ENCODE data around the gene LRRC36. TPM values are rescaled to one million over a fixed set of nuclear protein-coding genes. Genes with fewer than 3 reads are reported as not detected.

The LRRC36 gene
- polyA plus RNA-seq, 3 donors, result 0.65 to 3.2 (median 1.8) TPM

DNA sequence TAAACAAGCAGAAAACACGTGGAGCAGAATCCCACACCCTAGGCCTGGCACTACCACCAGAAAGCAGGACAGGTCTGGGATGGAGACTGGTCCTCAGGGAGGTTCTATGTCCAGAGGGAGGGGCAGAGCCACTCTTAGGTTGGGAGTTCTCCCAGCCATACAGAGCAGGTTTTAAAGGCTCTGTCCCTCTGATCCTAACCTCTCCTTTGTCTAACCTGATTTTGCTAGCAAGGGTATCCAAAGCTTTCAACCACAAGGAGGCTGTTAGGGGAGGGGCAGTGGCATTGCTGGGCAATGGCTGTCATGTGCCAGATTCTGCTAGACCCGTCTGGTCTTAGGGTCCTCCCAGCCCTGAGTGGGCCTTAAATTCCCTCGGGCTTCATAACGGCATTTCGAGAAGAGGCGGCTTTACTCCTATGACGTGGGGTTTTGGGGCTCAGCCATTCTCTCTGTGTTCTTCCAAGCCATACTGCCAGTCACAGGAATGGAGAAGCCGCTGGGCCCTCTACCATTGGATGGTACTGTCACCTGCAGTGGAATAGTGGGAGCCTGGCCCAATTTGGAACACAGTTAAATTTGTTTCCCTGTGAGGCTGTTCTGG lies 61.0 kb downstream of the LRRC36 start:
- peaks cover 38% of the 10 kb centered on the region for H3K4me1 Mint-ChIP-seq
- peaks cover 11 to 27% (median 21%) of the 10 kb centered on the region in 3 donors for H3K27me3 Mint-ChIP-seq (ENCODE audit: low read depth in 3 of 3)
- peaks cover 15 to 24% of the 10 kb centered on the region in 2 donors for H3K36me3 Mint-ChIP-seq
- no peak overlapping the region for H3K9ac ChIP-seq (ENCODE audit: insufficient read depth, low read length, poor library complexity, severe bottlenecking)
- no peaks in the 10 kb centered on the region for H3K9me3 ChIP-seq (replicated peaks in 1 of 2; ENCODE audit: control insufficient read depth in 1 of 2, insufficient read depth in 1 of 2, low read length in 2 of 2)
- peaks cover 0 to 4% (median 0%) of the 10 kb centered on the region in 7 donors for H3K9me3 Mint-ChIP-seq
- H3K27me3 ChIP-seq (ENCODE audit: control insufficient read depth in 2 of 2, insufficient read depth in 2 of 2, low read length in 2 of 2), result peaks cover 0 to 3% of the 10 kb centered on the region in 2 donors
- H3K4me1 ChIP-seq (ENCODE audit: control insufficient read depth in 1 of 2, insufficient read depth in 2 of 2, low read length in 2 of 2), result peaks cover 35 to 36% of the 10 kb centered on the region in 2 donors
- H3K27ac Mint-ChIP-seq, result no peak overlapping the region
- H3K79me2 ChIP-seq (ENCODE audit: insufficient read depth, low read length), result no peaks in the 10 kb centered on the region
- H3K36me3 ChIP-seq (replicated peaks in 1 of 2; ENCODE audit: control insufficient read depth in 1 of 2, insufficient read depth in 2 of 2, low read length in 2 of 2), result no peaks in the 10 kb centered on the region
- no peak overlapping the region for H3K4me2 ChIP-seq (replicated peaks; ENCODE audit: extremely low read depth, low read length, poor library complexity, severe bottlenecking)
- TF ChIP-seq, protein P1, sequence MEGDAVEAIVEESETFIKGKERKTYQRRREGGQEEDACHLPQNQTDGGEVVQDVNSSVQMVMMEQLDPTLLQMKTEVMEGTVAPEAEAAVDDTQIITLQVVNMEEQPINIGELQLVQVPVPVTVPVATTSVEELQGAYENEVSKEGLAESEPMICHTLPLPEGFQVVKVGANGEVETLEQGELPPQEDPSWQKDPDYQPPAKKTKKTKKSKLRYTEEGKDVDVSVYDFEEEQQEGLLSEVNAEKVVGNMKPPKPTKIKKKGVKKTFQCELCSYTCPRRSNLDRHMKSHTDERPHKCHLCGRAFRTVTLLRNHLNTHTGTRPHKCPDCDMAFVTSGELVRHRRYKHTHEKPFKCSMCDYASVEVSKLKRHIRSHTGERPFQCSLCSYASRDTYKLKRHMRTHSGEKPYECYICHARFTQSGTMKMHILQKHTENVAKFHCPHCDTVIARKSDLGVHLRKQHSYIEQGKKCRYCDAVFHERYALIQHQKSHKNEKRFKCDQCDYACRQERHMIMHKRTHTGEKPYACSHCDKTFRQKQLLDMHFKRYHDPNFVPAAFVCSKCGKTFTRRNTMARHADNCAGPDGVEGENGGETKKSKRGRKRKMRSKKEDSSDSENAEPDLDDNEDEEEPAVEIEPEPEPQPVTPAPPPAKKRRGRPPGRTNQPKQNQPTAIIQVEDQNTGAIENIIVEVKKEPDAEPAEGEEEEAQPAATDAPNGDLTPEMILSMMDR (IDR thresholded peaks at IDR 0.05), result no peak
- intact Hi-C loops (cut with micrococcal nuclease), result no loop called here
- DNase-seq, result no peak
- no peak overlapping the region for H3K27ac ChIP-seq (ENCODE audit: low read depth in 1 of 2, low read length in 2 of 2)
- H2AFZ ChIP-seq (ENCODE audit: insufficient read depth, low read depth, low read length, poor library complexity, severe bottlenecking), result no peak overlapping the region
- H4K20me1 ChIP-seq (ENCODE audit: insufficient read depth, low read length), result peaks cover 40% of the 10 kb centered on the region
- H3K4me3 Mint-ChIP-seq, result no peak overlapping the region
- WGBS (ENCODE audit: insufficient coverage), result 94% methylated on average over 2 of the region's 8 CpGs
- no peak overlapping the region for H3K4me3 ChIP-seq (replicated peaks in 1 of 3; ENCODE audit: low read depth in 2 of 3, low read length in 3 of 3)

DNA sequence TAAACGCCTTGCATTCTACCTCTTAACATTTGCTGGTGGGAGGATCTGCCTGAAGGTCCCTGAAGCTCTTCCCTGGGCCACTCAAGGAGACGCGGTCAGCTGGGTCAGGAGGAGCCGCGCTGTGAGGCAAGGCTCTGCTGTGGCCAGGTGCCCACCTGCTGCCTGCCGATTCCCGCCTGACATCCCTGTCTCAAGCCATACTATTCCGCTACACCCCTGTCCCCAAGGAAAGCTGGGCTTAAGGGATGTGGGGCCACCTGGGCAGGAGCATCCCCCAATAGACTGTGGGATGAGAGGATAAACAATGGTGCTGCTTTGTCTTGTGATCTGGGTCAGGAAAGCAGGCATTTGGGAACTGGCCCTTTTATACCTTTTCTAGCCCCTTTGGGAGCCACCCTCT lies 61.6 kb downstream of the LRRC36 start:
- intact Hi-C loops (cut with micrococcal nuclease), result no loop called here
- TF ChIP-seq, protein P1 (IDR thresholded peaks at IDR 0.05), result no peak
- Histone ChIP-seq H3K4me3 (replicated peaks in 1 of 3; ENCODE audit: low read depth in 2 of 3, low read length in 3 of 3) (no peak overlapping the region), H3K79me2 (ENCODE audit: insufficient read depth, low read length) (no peaks in the 10 kb centered on the region), H2AFZ (ENCODE audit: insufficient read depth, low read depth, low read length, poor library complexity, severe bottlenecking) (no peak overlapping the region), H3K4me2 (replicated peaks; ENCODE audit: extremely low read depth, low read length, poor library complexity, severe bottlenecking) (no peak overlapping the region), H3K4me1 (ENCODE audit: control insufficient read depth in 1 of 2, insufficient read depth in 2 of 2, low read length in 2 of 2) (peaks cover 41 to 42% of the 10 kb centered on the region in 2 donors), H3K27me3 (ENCODE audit: control insufficient read depth in 2 of 2, insufficient read depth in 2 of 2, low read length in 2 of 2) (peaks cover 0 to 9% of the 10 kb centered on the region in 2 donors), H4K20me1 (ENCODE audit: insufficient read depth, low read length) (peaks cover 46% of the 10 kb centered on the region), H3K9ac (ENCODE audit: insufficient read depth, low read length, poor library complexity, severe bottlenecking) (no peak overlapping the region), H3K27ac (ENCODE audit: low read depth in 1 of 2, low read length in 2 of 2) (no peak overlapping the region), H3K36me3 (replicated peaks in 1 of 2; ENCODE audit: control insufficient read depth in 1 of 2, insufficient read depth in 2 of 2, low read length in 2 of 2) (no peaks in the 10 kb centered on the region), H3K9me3 (replicated peaks in 1 of 2; ENCODE audit: control insufficient read depth in 1 of 2, insufficient read depth in 1 of 2, low read length in 2 of 2) (no peaks in the 10 kb centered on the region)
- H3K4me1 Mint-ChIP-seq, result peaks cover 44% of the 10 kb centered on the region
- H3K4me3 Mint-ChIP-seq, result no peak overlapping the region
- no peak overlapping the region for H3K27ac Mint-ChIP-seq
- H3K9me3 Mint-ChIP-seq, result peaks cover 0 to 5% (median 0%) of the 10 kb centered on the region in 7 donors
- DNase-seq, result no peak
- peaks cover 11 to 34% (median 24%) of the 10 kb centered on the region in 3 donors for H3K27me3 Mint-ChIP-seq (ENCODE audit: low read depth in 3 of 3)
- peaks cover 16 to 26% of the 10 kb centered on the region in 2 donors for H3K36me3 Mint-ChIP-seq
- 93% methylated on average over 3 of the region's 8 CpGs for WGBS (ENCODE audit: insufficient coverage)
